T-cell (primary cell): ENCODE results near the gene CENPM. TPM values are rescaled to one million over a fixed set of nuclear protein-coding genes. Genes with fewer than 3 reads are reported as not detected.
"Not testable (repeated sequence)": the region's sequence is repeated elsewhere in the genome, so short reads cannot be mapped to it uniquely, and the experiment has no call there.

Source experiments
- ATAC-seq, 4 experiments: fragments of 200-7000 bp in 3 of 4; fragments of 150-1000 bp in 1 of 4; cut with Tn5 transposase; replicated peaks in 1 of 4; 1 replicate in 3 of 4; 2 replicates in 1 of 4; pipeline ENCODE4 v1.10.0; 2021; ENCODE audit warnings: moderate library complexity in 3 of 4, mild to moderate bottlenecking in 2 of 4, moderate number of reproducible peaks in 1 of 4
- CTCF ChIA-PET, 2 donors: fragments of 300-600 bp; sonication (Branson Sonifier 250); formaldehyde crosslinking; loops; one replicate each; lab custom pipeline; 2022; ENCODE audit warnings: antibody characterized with exemption in 2 of 2; lab: Charles Lee
- POLR2A ChIA-PET, 2 donors: fragments of 300-600 bp; sonication (Branson Sonifier 250); formaldehyde crosslinking; loops; one replicate each; lab custom pipeline; 2022; ENCODE audit warnings: antibody characterized with exemption in 2 of 2; lab: Charles Lee
- DNase-seq, 35 experiments: peaks; one replicate each; pipeline versions ENCODE4 v3.0.0 to v3.0.0-alpha.2; 2013 to 2023
- H3K27ac ChIP-seq: one replicate; pipeline ENCODE4 v1.5.1; 2013; ENCODE audit warnings: low read length
- H3K27me3 ChIP-seq, 2 experiments: replicated peaks in 1 of 2; 1 replicate in 1 of 2; 2 replicates in 1 of 2; pipeline versions ENCODE4 v1.6.1 to v1.7.0; 2013; ENCODE audit warnings: low read length in 1 of 2, mixed read lengths in 1 of 2; ENCODE audit not compliant: control insufficient read depth in 2 of 2, insufficient read depth in 2 of 2; ENCODE audit errors: extremely low read depth in 1 of 2
- H3K36me3 ChIP-seq, 2 donors: 1 replicate in 1 of 2; 2 replicates in 1 of 2; pipeline versions ENCODE4 v1.6.1 to v1.7.0; 2013; ENCODE audit warnings: low read length in 1 of 2; ENCODE audit not compliant: control insufficient read depth in 2 of 2, insufficient read depth in 1 of 2; ENCODE audit errors: extremely low read depth in 1 of 2
- H3K4me1 ChIP-seq, 2 experiments: 1 replicate in 1 of 2; 2 replicates in 1 of 2; pipeline versions ENCODE4 v1.6.1 to v1.7.0; 2013; ENCODE audit warnings: low read length in 2 of 2, mixed read lengths in 1 of 2; ENCODE audit not compliant: insufficient read depth in 2 of 2, control insufficient read depth in 1 of 2; ENCODE audit errors: extremely low read depth in 1 of 2
- H3K4me3 ChIP-seq, 2 donors: 1 replicate in 1 of 2; 2 replicates in 1 of 2; pipeline versions ENCODE4 v1.5.1 to v1.7.0; 2013; ENCODE audit warnings: mild to moderate bottlenecking in 2 of 2, low read length in 1 of 2, moderate library complexity in 1 of 2; ENCODE audit not compliant: control insufficient read depth in 1 of 2; ENCODE audit errors: extremely low read depth in 1 of 2
- H3K9me3 ChIP-seq: 2 replicates; pipeline ENCODE4 v1.7.0; 2013
- H3K27ac Mint-ChIP-seq, 2 donors: one replicate each; pipeline ENCODE4 v1.8.0; 2020 to 2021; ENCODE audit warnings: mild to moderate bottlenecking in 2 of 2, mixed read lengths in 2 of 2
- H3K27me3 Mint-ChIP-seq, 2 donors: one replicate each; pipeline ENCODE4 v1.8.0; 2021 to 2022; ENCODE audit warnings: mixed read lengths in 2 of 2
- H3K36me3 Mint-ChIP-seq: one replicate; pipeline ENCODE4 v1.8.0; 2021; ENCODE audit warnings: mixed read lengths
- H3K4me1 Mint-ChIP-seq, 3 donors: one replicate each; pipeline ENCODE4 v1.8.0; 2020 to 2022; ENCODE audit warnings: mixed read lengths in 3 of 3, mild to moderate bottlenecking in 1 of 3
- H3K4me3 Mint-ChIP-seq, 3 donors: one replicate each; pipeline ENCODE4 v1.8.0; 2020 to 2022; ENCODE audit warnings: mild to moderate bottlenecking in 3 of 3, mixed read lengths in 3 of 3, moderate library complexity in 3 of 3
- H3K9me3 Mint-ChIP-seq, 3 donors: one replicate each; pipeline ENCODE4 v1.8.0; 2020 to 2022; ENCODE audit warnings: mixed read lengths in 3 of 3
- WGBS: methylation state at CpG from one replicate; pipeline ENCODE4 v1.1.5; 2013; ENCODE audit warnings: missing lambda C conversion rate; ENCODE audit not compliant: insufficient coverage; 5-methylcytosine and 5-hydroxymethylcytosine counted together
- total RNA-seq, 35 experiments: library from RNA in 6 of 35; stranded (reverse) in 6 of 35; fragments of 120-200 nt in 1 of 35; gene quantifications; one replicate each; pipeline versions ENCODE4 v1.2.1 to v1.2.4 and lab custom pipeline; 2013 to 2026

Gene CENPM
- total RNA-seq, 5 donors from 2014 or later (not counting 1 experiment from before 2014, with no cell fraction given): 5.1 to 16.7 (median 7.9) TPM

DNA sequence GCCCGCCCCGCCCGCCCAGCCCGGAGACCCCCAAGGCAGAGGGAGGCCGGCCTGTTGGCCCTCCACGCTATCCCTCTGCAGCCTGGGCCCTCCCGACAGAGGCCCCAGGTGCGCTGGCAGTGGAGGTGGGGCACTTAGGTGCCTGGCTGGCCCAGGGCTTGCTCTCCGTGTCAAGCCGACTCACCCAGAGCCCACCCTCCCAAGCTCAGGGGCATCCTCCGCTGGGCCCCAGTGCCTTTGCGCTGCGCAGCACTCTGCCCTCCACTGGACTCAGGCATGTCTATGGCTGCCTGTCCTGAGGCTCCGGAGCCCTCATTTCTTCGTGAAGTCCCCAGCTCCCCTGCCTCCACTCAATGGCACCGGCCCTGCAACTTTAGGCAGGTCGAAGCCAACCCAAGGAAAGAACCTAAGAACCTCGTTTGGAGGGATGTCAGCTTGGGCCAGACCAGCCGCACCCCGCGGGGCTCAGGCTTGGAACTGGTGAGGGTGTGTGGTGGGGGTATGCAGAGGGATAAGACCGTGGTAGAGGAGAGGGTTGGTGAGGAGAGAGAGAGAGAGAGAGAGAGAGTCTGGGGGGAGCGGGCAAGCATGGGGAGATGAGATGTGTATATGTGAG is 11.1 kb upstream of the CENPM start:
- Mint-ChIP-seq H3K27me3 (peaks cover 0 to 4% of the 10 kb centered on the region in 2 donors), H3K27ac (no peak overlapping the region), H3K9me3 (no peaks in the 10 kb centered on the region), H3K36me3 (no peaks in the 10 kb centered on the region), H3K4me1 (peaks cover 3 to 11% (median 8%) of the 10 kb centered on the region in 3 donors), H3K4me3 (peak overlapping the region in 1 of 3 donors; percentile 53)
- no peak for DNase-seq
- no peak overlapping the region for H3K4me3 ChIP-seq
- no peaks in the 10 kb centered on the region for H3K36me3 ChIP-seq
- no peak overlapping the region for H3K27ac ChIP-seq
- ChIA-PET CTCF (interaction anchor here in 1 of 2 donors (0.6 kb wide), 2 partner anchors 266 to 516 kb away, joined by 4 read pairs; no protein-coding TSS in a partner anchor), POLR2A (no interaction called here)
- peaks cover 0 to 12% of the 10 kb centered on the region in 2 experiments for H3K4me1 ChIP-seq
- 45% methylated on average over 21 of the region's 23 CpGs for WGBS
- peaks cover 0 to 11% of the 10 kb centered on the region in 2 experiments for H3K27me3 ChIP-seq
- no peaks in the 10 kb centered on the region for H3K9me3 ChIP-seq
- peak; percentile 41 to 62 (median 50) for ATAC-seq

DNA sequence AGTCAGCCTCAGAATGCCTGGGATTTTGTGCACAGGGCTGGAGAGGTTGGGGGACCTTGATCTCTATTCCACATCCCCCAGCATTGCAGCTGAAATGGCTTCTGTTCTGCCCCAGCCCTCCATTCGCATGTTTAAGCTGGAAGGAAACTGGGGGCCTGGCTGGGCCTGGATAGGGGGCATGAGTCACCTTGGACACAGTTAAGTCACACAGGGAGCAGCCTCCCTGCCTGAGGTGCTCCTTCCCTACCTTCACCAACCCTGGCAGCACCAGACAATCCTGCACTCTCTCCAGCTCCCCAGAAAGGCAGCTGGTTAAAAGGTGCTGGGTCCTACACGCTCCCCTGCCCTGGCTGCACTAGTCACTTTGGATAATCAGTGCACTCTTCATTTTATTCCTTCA is 5.8 kb upstream of the CENPM start:
- Mint-ChIP-seq H3K9me3 (no peaks in the 10 kb centered on the region), H3K4me3 (no peak overlapping the region), H3K4me1 (peaks cover 3 to 6% (median 5%) of the 10 kb centered on the region in 3 donors), H3K36me3 (no peaks in the 10 kb centered on the region), H3K27ac (no peak overlapping the region), H3K27me3 (peaks cover 0 to 2% of the 10 kb centered on the region in 2 donors)
- no peak overlapping the region for H3K27ac ChIP-seq
- H3K4me3 ChIP-seq: no peak overlapping the region
- H3K4me1 ChIP-seq: peaks cover 0 to 6% of the 10 kb centered on the region in 2 experiments
- POLR2A ChIA-PET: no interaction called here
- ATAC-seq (no peak), DNase-seq (no peak)
- H3K36me3 ChIP-seq: no peaks in the 10 kb centered on the region
- WGBS: 100% methylated on average over 1 of the region's 2 CpGs
- H3K27me3 ChIP-seq: peaks cover 0 to 4% of the 10 kb centered on the region in 2 experiments
- H3K9me3 ChIP-seq: no peaks in the 10 kb centered on the region
- CTCF ChIA-PET: interaction anchor here in 1 of 2 donors (1.0 kb wide), 1 partner anchor 286 kb away, joined by 3 read pairs; no protein-coding TSS in a partner anchor

DNA sequence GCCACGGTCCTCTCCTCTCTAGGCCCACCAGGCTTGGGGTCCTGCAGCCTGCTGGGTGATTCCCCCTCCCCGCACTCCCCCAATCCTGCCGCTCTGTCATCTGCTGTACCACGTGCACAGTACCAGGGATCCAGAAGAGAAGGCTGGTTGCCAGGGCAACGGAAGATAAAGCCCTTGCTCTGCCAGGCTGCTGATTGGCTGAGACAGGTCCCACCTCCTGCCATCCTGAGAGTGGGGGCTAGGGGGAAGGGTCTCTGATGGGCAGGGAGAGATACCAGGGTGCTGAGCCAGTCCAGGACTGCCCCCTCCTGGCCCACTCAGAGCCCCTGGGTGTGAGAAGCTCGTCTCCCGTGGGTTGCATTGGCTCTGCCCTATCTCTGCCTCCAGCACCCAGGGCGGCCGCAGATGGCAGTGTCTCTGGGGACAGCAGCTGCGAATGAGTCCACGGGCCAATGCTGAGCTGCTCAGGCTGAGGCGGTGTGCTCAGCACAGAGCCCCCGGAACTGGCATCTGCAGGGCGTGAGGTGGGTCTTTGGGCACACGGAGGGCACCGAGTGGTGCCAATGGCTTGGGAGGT is 5.0 kb upstream of the CENPM start, which contains the start of gene SMIM45:
TSS of gene SMIM45 (plus strand) at position 253 of the 577 bp plus-strand sequence.
- CTCF ChIA-PET: interaction anchor here in 1 of 2 donors (1.0 kb wide), 1 partner anchor 285 kb away, joined by 3 read pairs; no protein-coding TSS in a partner anchor
- Histone ChIP-seq H3K4me1 (peaks cover 0 to 8% of the 10 kb centered on the region in 2 experiments), H3K4me3 (no peak within 1 kb of the TSS), H3K9me3 (no peaks in the 10 kb centered on the region), H3K27ac (no peak within 1 kb of the TSS), H3K36me3 (no peaks in the 10 kb centered on the region), H3K27me3 (peaks cover 0 to 4% of the 10 kb centered on the region in 2 experiments)
- Mint-ChIP-seq H3K9me3 (no peaks in the 10 kb centered on the region), H3K36me3 (no peaks in the 10 kb centered on the region), H3K27ac (no peak within 1 kb of the TSS), H3K4me3 (no peak within 1 kb of the TSS), H3K4me1 (peaks cover 3 to 6% (median 5%) of the 10 kb centered on the region in 3 donors), H3K27me3 (no peaks in the 10 kb centered on the region)
- no peak for ATAC-seq
- POLR2A ChIA-PET: no interaction called here
- no peak for DNase-seq
- 83% methylated on average over 13 of the region's 16 CpGs for WGBS

DNA sequence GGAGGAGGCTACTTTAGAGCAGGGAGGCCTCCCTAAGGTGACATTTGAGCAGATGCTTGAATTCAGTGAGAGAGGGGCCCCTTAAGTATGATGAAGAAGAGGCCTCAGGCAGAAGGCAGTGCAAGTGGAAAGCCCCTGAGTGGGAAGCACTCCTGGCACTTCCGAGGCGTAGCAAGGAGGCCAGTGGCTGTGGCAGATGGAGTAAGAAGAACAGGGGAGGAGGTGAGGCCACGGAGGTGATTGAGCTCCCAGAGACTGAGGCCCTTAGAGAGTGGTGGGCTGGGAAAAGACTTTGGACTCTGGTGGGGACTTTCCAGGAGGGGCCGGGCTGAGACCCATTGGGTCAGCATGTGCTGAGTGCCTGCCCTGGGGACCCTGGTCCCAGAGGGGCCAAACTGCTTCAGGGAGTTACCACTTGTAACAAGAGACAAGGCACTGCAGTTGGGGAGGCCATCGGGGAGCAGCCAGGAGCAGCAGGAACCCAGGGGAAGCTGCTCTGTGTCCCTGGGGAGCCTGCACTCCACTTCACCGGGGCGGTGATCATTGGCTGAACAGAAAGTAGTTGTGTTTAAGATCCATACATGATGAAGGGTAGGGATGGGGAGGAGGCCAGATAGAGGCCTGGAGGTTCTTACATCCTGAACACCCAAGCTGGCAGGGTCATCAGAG is 2.5 kb upstream of the CENPM start:
- H3K27me3 ChIP-seq: peaks cover 0 to 12% of the 10 kb centered on the region in 2 experiments
- peaks cover 0 to 25% of the 10 kb centered on the region in 2 experiments for H3K4me1 ChIP-seq

DNA sequence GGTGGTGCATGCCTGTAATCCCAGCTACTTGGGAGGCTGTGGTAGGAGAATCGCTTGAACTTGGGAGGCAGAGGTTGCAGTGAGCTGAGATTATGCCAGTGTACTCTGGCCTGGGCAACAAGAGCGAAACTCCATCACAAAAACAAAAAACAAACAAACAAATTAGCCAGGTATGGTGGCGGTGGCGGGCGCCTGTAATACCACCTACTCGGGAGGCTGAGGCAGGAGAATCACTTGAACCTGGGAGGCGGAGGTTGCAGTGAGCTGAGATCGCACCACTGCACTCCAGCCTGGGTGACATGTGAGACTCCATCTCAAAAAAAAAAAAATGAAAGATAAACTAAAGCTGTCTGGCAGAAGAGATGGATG is 2.0 kb upstream of the CENPM start:
- DNase-seq, POLR2A ChIA-PET, H3K4me3 Mint-ChIP-seq, H3K9me3 Mint-ChIP-seq, H3K27ac ChIP-seq, H3K9me3 ChIP-seq, H3K27me3 Mint-ChIP-seq, H3K36me3 Mint-ChIP-seq, ATAC-seq, H3K4me3 ChIP-seq, H3K27ac Mint-ChIP-seq, H3K36me3 ChIP-seq: not testable (repeated sequence)
- WGBS: 100% methylated on average over 5 of the region's 8 CpGs
- Histone ChIP-seq H3K4me1 (peaks cover 0 to 25% of the 10 kb centered on the region in 2 experiments), H3K27me3 (peaks cover 0 to 12% of the 10 kb centered on the region in 2 experiments)
- CTCF ChIA-PET: interaction anchor here in 1 of 2 donors (0.8 kb wide), 1 partner anchor 551 kb away, joined by 3 read pairs; no protein-coding TSS in a partner anchor
- peaks cover 13 to 18% (median 15%) of the 10 kb centered on the region in 3 donors for H3K4me1 Mint-ChIP-seq

More for the DNA sequence above, 2.5 kb upstream of the CENPM start:
- no peaks in the 10 kb centered on the region for H3K36me3 Mint-ChIP-seq
- H3K9me3 Mint-ChIP-seq: no peaks in the 10 kb centered on the region
- H3K4me3 ChIP-seq: no peak overlapping the region
- no peak overlapping the region for H3K4me3 Mint-ChIP-seq
- H3K27ac ChIP-seq: no peak overlapping the region
- ChIA-PET POLR2A (interaction anchor here in 1 of 2 donors (0.6 kb wide), 1 partner anchor 12 kb away, joined by 3 read pairs; no protein-coding TSS in a partner anchor), CTCF (no interaction called here)
- H3K4me1 Mint-ChIP-seq: peaks cover 13 to 18% (median 15%) of the 10 kb centered on the region in 3 donors
- 86% methylated on average over 7 of the region's 7 CpGs for WGBS
- no peak for ATAC-seq
- no peak for DNase-seq
- H3K27ac Mint-ChIP-seq: no peak overlapping the region
- no peaks in the 10 kb centered on the region for H3K36me3 ChIP-seq
- no peaks in the 10 kb centered on the region for H3K27me3 Mint-ChIP-seq
- no peaks in the 10 kb centered on the region for H3K9me3 ChIP-seq

DNA sequence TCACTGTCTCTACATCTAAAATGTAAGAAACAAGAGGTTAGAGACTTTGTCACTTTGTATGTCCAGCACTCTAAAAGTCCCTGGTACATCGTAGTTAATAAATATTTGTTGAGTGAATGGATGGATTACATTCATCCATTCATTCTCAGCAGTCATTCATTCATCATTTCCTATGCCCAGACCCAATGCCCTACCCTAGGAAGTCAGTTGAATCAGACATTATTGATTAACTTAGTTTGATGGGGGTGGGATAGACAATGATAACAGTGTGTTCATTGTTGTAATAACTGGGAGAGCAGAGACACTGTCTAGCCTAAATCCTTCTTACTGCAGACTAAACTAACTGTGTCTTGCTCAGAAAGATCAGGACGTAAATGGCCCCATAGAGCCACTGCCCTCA is 1.2 kb upstream of the CENPM start:
- H3K27ac ChIP-seq: no peak overlapping the region
- DNase-seq: no peak
- H3K9me3 ChIP-seq: no peaks in the 10 kb centered on the region
- Mint-ChIP-seq H3K27me3 (no peaks in the 10 kb centered on the region), H3K9me3 (no peaks in the 10 kb centered on the region), H3K4me3 (peak overlapping the region in 1 of 3 donors; percentile 85), H3K36me3 (no peaks in the 10 kb centered on the region), H3K4me1 (peaks cover 13 to 18% (median 15%) of the 10 kb centered on the region in 3 donors), H3K27ac (no peak overlapping the region)
- no peak overlapping the region for H3K4me3 ChIP-seq
- H3K4me1 ChIP-seq: peaks cover 0 to 25% of the 10 kb centered on the region in 2 experiments
- no peak for ATAC-seq
- ChIA-PET POLR2A (no interaction called here), CTCF (interaction anchor here in 1 of 2 donors (0.6 to 2.4 kb wide), 4 partner anchors 251 to 551 kb away, joined by 3 to 8 read pairs (median 4); no protein-coding TSS in a partner anchor)
- peaks cover 0 to 12% of the 10 kb centered on the region in 2 experiments for H3K27me3 ChIP-seq
- H3K36me3 ChIP-seq: no peaks in the 10 kb centered on the region
- WGBS: no CpG with 5 or more reads among the region's 2 CpGs
